Smooth muscle cell (in vitro differentiated cells): ENCODE results near the gene ZNFX1. TPM values are rescaled to one million over a fixed set of nuclear protein-coding genes. Genes with fewer than 3 reads are reported as not detected.

ENCODE experiments used
- DNase-seq: peaks from one replicate; lab custom pipeline; 2025; ENCODE audit not compliant: unreplicated experiment; lab: John Stamatoyannopoulos, UW
- H2AFZ ChIP-seq: fragments of 200-600 bp; sonication (generic); 2 replicates; pipeline ENCODE4 v1.6.0; 2016; ENCODE audit warnings: antibody characterized with exemption, low read depth, mild to moderate bottlenecking
- H3F3A ChIP-seq: fragments of 200-600 bp; sonication (generic); 2 replicates; pipeline ENCODE4 v1.6.0; 2017; ENCODE audit warnings: antibody characterized with exemption, low read depth
- H3K27ac ChIP-seq: fragments of 200-600 bp; sonication (generic); 2 replicates; pipeline ENCODE4 v1.5.1; 2016; ENCODE audit warnings: low read depth, mild to moderate bottlenecking
- H3K27me3 ChIP-seq: fragments of 200-600 bp; sonication (generic); 2 replicates; pipeline ENCODE4 v1.6.1; 2016; ENCODE audit warnings: low read depth, mild to moderate bottlenecking
- H3K36me3 ChIP-seq: fragments of 200-600 bp; sonication (generic); 2 replicates; pipeline ENCODE4 v1.5.1; 2016; ENCODE audit warnings: low read depth
- H3K4me1 ChIP-seq: fragments of 200-600 bp; sonication (generic); 2 replicates; pipeline ENCODE4 v1.5.1; 2016; ENCODE audit warnings: low read depth
- H3K4me2 ChIP-seq: fragments of 200-600 bp; sonication (generic); 2 replicates; pipeline ENCODE4 v1.6.0; 2016; ENCODE audit warnings: mild to moderate bottlenecking
- H3K4me3 ChIP-seq: fragments of 200-600 bp; sonication (generic); 2 replicates; pipeline ENCODE4 v1.5.1; 2016; ENCODE audit warnings: mild to moderate bottlenecking
- H3K79me2 ChIP-seq: fragments of 200-600 bp; sonication (generic); 2 replicates; pipeline ENCODE4 v1.6.0; 2016; ENCODE audit warnings: low read depth, mild to moderate bottlenecking
- H3K9ac ChIP-seq: fragments of 200-600 bp; sonication (generic); 2 replicates; pipeline ENCODE4 v1.6.0; 2016; ENCODE audit warnings: low read depth
- H3K9me3 ChIP-seq: fragments of 200-600 bp; sonication (generic); replicated peaks from 2 replicates; pipeline ENCODE4 v1.5.1; 2016; ENCODE audit warnings: low read depth
- H4K20me1 ChIP-seq: fragments of 200-600 bp; sonication (generic); 2 replicates; pipeline ENCODE4 v1.6.0; 2016; ENCODE audit warnings: low read depth
- WGBS: methylation state at CpG from one replicate; pipeline ENCODE4 v1.1.7; 2016; ENCODE audit warnings: low lambda C conversion rate; 5-methylcytosine and 5-hydroxymethylcytosine counted together
- polyA plus RNA-seq: library from polyadenylated mRNA; unstranded; fragments of >200 nt; fragmentation: Nextera tagmentation; extraction: Ambion mirVana; gene quantifications from 2 replicates; pipeline ENCODE4 v1.2.1, GENCODE V29; 2016
- total RNA-seq: library from RNA; depleted of rRNA; stranded (reverse); fragments of >200 nt; gene quantifications from 2 replicates; pipeline ENCODE4 v1.2.3, GENCODE V29; 2014
- TF ChIP-seq, protein P1 (sequence below): fragments of 200-600 bp; sonication (generic); IDR thresholded peaks from 2 replicates; pipeline ENCODE4 v1.5.1; 2017; ENCODE audit warnings: borderline replicate concordance, mild to moderate bottlenecking, antibody characterized with exemption; ENCODE audit not compliant: insufficient read depth, poor library complexity, severe bottlenecking

ZNFX1 gene
- total and polyA plus RNA-seq, 2 experiments from 2014 or later, result 15.9 to 16.4 TPM

DNA sequence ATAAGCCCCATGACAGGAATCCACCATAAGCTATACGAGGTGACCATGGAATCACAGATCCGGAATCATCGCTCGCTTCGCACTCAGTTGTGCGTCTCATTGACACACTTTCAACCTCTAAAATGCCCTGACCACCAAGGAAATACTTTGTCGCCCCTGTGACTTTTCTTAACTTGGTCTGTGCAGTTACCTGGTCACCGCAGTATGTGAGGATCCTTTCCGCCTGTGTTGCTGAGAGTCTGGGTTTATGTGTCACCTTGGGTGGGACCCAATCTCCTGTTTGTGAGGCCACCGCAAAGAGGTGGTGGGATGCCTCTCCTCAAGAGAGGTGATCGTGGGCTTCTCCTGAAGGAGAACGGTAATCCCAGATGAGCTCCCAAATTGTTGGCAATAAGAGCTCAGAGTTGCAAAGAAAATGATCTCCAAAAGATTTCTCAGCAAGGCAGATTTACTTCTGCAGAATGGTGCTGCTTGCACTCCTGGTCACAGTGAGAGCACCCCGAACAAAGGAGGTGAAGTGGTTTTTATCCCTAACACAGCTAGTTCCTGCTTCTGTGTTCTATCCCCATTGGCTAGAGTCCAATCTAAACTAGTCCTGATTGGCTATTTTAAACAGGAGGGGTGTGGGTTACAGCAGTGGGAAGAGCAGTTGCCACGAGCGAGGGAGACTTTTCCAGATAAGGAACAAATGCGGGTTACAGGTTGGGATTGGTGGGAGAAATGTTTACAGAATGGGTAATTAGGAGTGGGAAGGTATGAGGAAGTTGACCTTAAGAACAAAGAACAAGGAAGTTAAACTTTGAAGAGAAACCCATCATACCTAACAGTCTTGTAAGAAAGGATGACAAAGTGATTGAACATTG lies 9.1 kb upstream of the ZNFX1 start:
- Histone ChIP-seq H3K27ac (peak overlapping the region; percentile 97), H2AFZ (no peak overlapping the region), H3K4me3 (no peak overlapping the region), H3K27me3 (no peaks in the 10 kb centered on the region), H3K9ac (no peak overlapping the region), H3K4me2 (peak overlapping the region; percentile 43), H3F3A (peaks cover 75% of the 10 kb centered on the region), H3K9me3 (no peaks in the 10 kb centered on the region), H4K20me1 (peaks cover 97% of the 10 kb centered on the region), H3K79me2 (peaks cover 57% of the 10 kb centered on the region), H3K4me1 (peaks cover 55% of the 10 kb centered on the region), H3K36me3 (peaks cover 6% of the 10 kb centered on the region)
- whole genome bisulfite sequencing, result 81% methylated on average over 16 of the region's 16 CpGs
- TF ChIP-seq, protein P1, sequence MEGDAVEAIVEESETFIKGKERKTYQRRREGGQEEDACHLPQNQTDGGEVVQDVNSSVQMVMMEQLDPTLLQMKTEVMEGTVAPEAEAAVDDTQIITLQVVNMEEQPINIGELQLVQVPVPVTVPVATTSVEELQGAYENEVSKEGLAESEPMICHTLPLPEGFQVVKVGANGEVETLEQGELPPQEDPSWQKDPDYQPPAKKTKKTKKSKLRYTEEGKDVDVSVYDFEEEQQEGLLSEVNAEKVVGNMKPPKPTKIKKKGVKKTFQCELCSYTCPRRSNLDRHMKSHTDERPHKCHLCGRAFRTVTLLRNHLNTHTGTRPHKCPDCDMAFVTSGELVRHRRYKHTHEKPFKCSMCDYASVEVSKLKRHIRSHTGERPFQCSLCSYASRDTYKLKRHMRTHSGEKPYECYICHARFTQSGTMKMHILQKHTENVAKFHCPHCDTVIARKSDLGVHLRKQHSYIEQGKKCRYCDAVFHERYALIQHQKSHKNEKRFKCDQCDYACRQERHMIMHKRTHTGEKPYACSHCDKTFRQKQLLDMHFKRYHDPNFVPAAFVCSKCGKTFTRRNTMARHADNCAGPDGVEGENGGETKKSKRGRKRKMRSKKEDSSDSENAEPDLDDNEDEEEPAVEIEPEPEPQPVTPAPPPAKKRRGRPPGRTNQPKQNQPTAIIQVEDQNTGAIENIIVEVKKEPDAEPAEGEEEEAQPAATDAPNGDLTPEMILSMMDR, result no peak
- no peak for DNase-seq

DNA sequence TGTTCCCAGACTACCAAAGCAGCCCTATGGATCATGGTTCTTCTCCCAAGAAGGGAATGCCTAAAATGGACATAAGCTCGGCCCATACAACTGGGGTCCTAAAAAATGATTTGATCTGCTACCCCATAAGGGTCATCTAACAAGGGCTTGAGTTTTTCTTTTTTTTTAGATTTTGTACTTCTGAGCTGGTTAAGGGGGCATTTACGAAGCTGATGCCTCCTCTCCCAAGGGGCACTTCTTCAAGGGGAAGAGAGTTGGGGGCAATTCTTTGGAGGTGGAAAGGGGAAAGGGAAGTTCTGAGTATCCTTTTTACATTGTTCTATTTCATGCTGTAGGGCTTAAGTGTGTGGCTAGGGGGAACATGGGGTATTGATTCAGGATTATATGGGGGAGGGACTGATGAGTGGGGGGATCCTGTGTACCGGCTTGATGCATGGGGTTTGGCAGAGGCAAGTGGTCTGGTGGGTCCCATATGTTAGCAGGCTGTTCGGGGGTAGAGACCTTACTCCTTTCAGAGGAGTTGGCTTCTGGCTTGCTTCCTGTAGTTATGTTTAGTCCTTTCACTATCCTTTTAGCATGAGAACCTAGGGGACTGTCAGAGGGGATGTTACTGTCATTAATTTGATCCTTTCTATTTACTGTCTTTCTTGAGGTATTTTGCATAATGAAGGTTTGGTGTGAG lies 8.1 kb upstream of the ZNFX1 start:
- Histone ChIP-seq H3K9me3 (no peaks in the 10 kb centered on the region), H3K27me3 (no peaks in the 10 kb centered on the region), H3K4me3 (no peak overlapping the region), H3K79me2 (peaks cover 66% of the 10 kb centered on the region), H2AFZ (no peak overlapping the region), H4K20me1 (peaks cover 100% of the 10 kb centered on the region), H3F3A (peaks cover 65% of the 10 kb centered on the region), H3K4me1 (peaks cover 63% of the 10 kb centered on the region), H3K27ac (peak overlapping the region; percentile 97), H3K4me2 (peak overlapping the region; percentile 43), H3K9ac (no peak overlapping the region), H3K36me3 (peaks cover 6% of the 10 kb centered on the region)
- TF ChIP-seq, protein P1, result no peak
- DNase-seq, result no peak
- WGBS, result 82% methylated on average over 4 of the region's 4 CpGs

DNA sequence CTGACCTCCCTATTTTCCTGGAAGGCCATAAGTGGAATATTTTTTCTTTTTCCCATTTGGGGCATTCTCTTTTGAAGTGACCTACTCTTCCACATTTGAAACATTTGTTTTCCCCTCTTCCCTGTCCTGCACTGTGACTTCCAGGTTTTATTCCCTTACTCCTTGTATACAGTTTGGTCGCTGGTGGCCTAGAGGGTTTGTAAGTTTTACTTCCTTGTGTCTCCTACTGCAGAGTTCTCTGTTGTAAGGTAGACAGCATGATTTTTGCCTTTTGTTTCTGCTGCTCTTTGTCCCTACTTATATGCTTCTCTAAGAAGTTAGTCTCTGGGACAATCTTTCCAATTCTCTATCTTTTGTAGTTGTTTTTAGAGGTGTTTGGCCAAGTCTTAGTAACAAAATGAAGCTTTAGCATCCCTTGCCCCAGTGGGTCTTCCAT lies 7.4 kb upstream of the ZNFX1 start:
- WGBS, result 65% methylated on average over 1 of the region's 1 CpG
- H3K4me2 ChIP-seq, result peak overlapping the region; percentile 43

More for the DNA sequence above, 7.4 kb upstream of the ZNFX1 start:
- Histone ChIP-seq H3F3A (peaks cover 65% of the 10 kb centered on the region), H3K79me2 (peaks cover 73% of the 10 kb centered on the region), H3K36me3 (no peaks in the 10 kb centered on the region), H3K27me3 (no peaks in the 10 kb centered on the region), H2AFZ (no peak overlapping the region), H3K9ac (peak overlapping the region; percentile 29), H3K27ac (peak overlapping the region; percentile 97), H3K9me3 (no peaks in the 10 kb centered on the region), H4K20me1 (peaks cover 100% of the 10 kb centered on the region), H3K4me1 (peaks cover 69% of the 10 kb centered on the region), H3K4me3 (peak overlapping the region; percentile 12)
- no peak for DNase-seq
- TF ChIP-seq, protein P1, result no peak
